HG03571 (cell line): ENCODE data around the gene TP53TG5.

Experiments used
- ATAC-seq: cut with Tn5 transposase; IDR thresholded peaks from one replicate; pipeline ENCODE4 v1.9.1; 2021; ENCODE audit not compliant: unreplicated experiment

The TP53TG5 gene

GRCh38 chr20:45378191-45378590, at the start of gene TP53TG5:
Gene TP53TG5 (minus strand): TSS chr20:45378325. CDS start chr20:45378236, 89 bp downstream.
- no peak for ATAC-seq

DNA sequence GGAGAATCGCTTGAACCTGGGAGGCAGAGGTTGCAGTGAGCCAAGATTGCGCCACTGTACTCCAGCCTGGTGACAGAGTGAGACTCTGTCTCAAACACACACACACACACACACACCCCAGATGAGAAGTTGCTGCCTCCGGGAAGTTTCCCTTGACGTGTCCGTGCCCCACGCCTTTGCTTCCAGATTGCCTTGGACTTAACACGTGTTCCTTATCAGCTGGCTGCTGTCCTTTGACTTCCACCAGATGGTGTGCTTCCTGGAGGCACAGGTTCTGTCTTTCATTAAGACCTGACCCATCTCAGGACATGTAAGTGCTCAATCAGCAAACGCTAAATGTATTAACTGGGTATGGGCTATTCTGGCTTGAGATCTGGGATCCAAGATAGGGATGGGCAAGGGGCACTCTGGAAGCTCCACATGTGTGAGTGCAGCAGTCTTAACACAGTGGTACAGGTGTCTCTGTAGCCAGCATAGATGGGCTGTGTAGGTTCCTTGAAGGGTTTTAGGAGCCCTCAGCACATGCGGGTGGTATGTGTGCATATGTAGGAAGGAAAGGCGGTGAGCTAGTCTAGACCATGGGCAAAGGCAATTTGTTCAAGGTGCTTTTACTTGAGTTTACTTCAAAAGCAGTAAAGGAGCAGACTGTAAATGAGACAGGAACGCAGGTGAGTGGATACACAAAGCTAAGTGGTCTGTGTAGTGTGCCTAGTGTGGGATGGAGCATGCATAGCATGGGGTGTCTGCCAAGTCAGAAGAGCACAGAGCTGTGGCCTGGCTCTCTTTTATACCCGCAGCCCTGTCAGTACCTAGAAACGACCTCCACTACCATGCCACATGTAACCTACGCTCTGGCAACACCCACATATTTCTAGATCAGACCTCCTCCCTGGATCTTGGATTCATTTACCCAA, 49.4 kb upstream of the TP53TG5 start:
- ATAC-seq = no peak

DNA sequence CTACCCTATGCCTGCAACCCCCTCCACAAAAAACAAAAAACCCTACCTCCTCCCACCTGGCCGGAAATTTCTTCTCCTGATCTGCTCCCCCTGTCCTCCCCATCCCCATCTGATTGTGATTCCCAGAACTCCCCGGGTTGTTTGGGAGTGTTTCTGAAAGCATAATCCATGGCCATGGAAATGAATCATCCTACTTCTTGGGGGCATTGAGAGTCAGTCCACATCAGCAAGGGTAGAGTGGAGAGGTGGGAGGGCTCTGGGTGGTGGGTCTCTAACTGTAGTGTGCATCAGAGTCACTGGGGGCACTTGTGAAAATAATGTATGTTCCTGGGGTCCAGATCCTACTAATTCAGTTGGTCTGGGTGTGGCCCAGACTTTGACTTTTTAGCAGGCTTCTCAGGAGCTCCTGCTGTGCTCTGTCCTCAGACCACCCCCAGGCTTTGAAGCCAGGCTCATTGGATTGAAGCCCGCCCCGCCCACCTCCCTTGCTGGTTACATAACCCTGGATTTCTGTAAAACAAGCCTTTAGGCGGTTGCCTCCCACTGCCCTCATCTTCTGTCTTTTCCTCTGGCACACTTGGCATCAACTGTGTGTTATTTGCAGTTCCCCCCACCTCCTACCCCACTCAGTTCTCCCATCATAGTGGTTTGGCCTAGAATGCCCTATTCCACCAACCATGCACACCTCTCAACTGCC, 48.3 kb upstream of the TP53TG5 start:
- ATAC-seq = no peak

DNA sequence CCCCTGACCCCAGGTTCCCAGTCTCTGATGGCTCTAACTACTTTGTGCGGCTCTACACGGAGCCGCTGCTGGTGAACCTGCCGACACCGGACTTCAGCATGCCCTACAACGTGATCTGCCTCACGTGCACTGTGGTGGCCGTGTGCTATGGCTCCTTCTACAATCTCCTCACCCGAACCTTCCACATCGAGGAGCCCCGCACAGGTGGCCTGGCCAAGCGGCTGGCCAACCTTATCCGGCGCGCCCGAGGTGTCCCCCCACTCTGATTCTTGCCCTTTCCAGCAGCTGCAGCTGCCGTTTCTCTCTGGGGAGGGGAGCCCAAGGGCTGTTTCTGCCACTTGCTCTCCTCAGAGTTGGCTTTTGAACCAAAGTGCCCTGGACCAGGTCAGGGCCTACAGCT, 47.4 kb upstream of the TP53TG5 start:
- no peak for ATAC-seq

- no peak for ATAC-seq
Measured at GRCh38 chr20:45423700-45424099, 45.6 kb upstream of the TP53TG5 start.

DNA sequence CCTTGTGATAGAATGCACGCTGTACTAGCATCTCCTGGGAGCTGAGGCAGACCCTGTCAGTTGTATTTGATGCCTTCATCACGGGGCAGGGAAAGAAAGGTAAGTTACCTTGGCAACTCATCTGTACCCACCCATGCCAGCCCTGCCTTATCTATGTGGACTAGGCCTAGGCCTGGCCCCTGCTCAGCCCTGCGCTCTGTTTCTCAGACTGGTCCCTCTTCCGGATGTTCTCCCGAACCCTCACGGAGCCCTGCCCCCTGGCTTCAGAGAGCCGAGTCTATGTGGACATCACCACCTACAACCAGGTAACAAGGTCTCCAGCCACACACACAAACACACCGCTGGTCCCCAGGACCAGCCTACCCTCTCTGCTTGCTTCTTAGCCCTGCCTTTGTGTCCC, 42.0 kb upstream of the TP53TG5 start:
- ATAC-seq = no peak

- peak; percentile 61 for ATAC-seq
Measured at GRCh38 chr20:45419188-45420091, 41.3 kb upstream of the TP53TG5 start.

- ATAC-seq = no peak
Measured at GRCh38 chr20:45416917-45417316, 38.8 kb upstream of the TP53TG5 start.

- peak; percentile 56 for ATAC-seq
Measured at GRCh38 chr20:45415822-45416637, 37.9 kb upstream of the TP53TG5 start, which contains the start of gene PIGT. Gene PIGT (plus strand): TSS chr20:45416141. CDS start chr20:45416157, 16 bp downstream.

- ATAC-seq = no peak
Measured at GRCh38 chr20:45413479-45413878, 35.4 kb upstream of the TP53TG5 start.

DNA sequence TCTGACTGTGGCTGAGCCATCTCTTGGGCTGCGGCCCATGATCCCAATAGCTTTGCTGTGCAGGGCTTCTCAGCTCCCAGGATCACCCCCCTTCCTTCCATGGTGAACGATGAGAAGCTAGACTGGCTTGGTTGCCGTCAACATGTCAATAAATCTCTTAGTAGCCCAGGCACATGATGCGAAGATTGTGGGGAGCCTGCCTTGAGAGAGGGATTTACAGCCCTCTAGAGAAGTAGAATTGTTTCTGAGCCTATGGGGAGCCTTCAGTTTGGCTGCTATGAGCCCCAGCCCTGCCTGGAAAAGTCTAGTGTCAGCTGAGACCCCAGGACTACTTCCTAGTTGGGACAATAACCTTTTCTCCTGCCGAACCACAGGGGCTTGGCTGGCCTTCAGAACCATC, 34.5 kb upstream of the TP53TG5 start:
- no peak for ATAC-seq

GRCh38 chr20:45410887-45411286, 32.8 kb upstream of the TP53TG5 start:
- ATAC-seq = no peak

DNA sequence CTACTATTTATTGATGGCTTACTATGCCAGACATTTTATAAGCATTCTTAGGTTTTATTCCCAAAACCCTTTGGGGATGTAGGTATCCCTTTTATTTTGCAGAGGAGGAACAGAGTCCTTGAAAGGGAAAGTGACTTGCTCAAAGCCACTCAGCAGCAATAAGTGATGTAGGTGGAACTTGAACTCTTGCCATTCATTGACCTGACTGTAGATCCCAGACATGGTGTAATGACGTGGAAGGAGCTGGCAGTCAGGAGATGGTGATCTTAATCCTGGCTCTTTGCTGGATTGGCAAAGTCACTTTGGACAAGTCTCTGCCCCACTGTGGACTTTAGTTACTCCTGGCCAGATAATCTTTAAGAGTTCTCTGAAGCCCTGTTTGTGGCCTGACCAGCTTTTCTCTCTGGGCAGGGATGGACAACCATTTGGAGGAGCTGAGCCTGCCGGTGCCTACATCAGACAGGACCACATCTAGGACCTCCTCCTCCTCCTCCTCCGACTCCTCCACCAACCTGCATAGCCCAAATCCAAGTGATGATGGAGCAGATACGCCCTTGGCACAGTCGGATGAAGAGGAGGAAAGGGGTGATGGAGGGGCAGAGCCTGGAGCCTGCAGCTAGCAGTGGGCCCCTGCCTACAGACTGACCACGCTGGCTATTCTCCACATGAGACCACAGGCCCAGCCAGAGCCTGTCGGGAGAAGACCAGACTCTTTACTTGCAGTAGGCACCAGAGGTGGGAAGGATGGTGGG, 31.6 kb upstream of the TP53TG5 start:
- ATAC-seq = no peak

DNA sequence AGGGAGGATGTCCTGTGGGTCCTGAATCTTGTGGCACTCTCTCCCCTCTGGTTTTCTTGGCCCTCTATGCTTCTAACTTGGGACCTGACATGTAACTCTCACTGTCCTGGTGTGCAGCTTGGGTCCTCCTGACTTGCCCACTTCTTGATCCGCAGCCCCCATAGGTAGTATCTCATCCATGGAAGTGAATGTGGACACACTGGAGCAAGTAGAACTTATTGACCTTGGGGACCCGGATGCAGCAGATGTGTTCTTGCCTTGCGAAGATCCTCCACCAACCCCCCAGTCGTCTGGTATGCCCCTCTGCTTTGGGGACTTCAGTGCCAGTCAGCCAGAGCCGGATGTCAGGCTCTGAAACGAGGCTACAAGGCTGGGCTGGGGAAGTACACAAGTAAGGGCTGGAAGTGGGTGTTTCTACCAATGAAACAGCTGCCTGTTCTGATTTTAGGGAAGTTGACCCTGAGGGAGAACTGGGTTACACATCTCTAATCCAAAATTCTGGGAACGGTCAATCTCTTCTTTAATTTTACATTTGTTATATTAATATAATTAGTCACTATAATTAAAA, 30.6 kb upstream of the TP53TG5 start:
- no peak for ATAC-seq

DNA sequence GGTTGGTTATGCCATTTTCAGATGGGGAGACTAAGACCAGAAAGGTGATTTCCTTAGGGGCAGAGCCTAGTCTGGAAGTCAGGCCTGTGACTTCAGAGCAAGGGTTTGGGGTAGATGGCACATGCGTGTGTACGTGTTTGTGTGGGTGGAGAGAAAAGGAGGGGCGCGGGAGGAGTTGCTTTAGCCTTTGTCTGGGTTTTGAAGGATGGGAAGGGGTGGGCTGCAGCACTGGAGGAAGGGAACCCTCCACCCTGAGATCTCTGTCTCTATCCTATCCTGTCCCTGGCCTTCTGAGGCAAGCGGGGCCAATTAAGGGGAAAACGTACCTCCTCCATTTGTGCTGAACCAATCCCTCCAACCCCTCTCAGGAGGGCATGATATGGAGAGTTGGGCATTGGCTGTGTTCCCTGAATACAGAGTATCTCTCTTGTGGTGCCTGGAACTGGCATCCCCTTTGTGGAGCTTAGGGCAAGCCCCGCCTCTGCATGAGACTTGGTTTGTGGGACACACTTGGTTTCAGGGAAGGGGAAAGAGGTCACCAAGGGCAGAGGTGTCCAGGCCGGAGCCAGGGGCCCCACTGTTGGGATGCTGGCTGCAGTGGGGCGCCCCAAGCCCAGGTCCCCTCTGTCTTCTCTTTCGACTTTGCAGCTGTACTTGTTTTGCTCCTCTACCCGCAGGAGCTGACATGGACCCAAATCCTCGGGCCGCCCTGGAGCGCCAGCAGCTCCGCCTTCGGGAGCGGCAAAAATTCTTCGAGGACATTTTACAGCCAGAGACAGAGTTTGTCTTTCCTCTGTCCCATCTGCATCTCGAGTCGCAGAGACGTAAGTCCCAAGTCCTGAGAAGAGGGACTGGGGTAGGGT, 29.9 kb upstream of the TP53TG5 start, which contains the start of gene DBNDD2:
Gene DBNDD2 (plus strand): TSS at position 507 of the 863 bp plus-strand sequence. CDS start 179 bp downstream, at position 686.
- ATAC-seq = no peak

DNA sequence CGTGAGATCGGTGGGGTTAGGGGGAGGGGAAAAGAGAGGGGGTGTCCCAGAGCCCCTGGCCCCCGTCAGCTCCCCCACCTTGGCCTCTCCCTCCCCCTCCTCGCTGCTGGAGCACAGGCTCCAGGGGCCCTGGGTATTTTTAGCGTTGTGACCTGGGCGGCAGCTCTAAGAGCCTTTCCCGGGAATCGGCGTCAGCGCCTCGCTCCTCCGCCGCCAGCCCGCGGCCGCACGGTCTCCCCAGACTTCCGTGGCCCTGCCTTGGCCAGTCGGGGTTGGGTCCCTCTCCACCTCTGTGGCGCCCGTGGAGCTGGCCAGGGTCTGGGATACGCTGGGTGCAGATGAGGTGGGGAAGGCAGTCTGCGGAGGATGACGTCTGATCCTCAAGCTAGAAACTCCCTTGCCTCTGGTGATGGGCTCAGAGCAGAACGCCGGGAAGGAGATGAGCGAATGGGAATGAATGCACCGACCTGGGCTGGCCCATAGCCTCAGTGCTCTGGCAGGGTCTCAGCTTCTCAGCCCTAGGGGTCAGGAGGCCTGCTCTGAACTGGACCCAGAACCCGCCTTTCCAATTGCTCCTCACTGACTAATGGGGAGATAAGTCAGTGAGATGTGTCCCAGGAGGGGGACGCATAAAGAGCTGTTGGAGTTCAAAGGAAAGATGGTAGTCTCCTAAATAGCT, 29.1 kb upstream of the TP53TG5 start:
- no peak for ATAC-seq

GRCh38 chr20:45406260-45407066, 28.3 kb upstream of the TP53TG5 start:
- ATAC-seq = no peak
